Astrocyte (in vitro differentiated cells and primary cell): Measurements from ENCODE around the gene BMP4.

Experiments
- CTCF ChIP-seq: IDR thresholded peaks from 2 replicates; pipeline ENCODE4 v1.5.1; 2011; ENCODE audit warnings: low read depth, mild to moderate bottlenecking, inconsistent platforms, low read length, moderate library complexity; ENCODE audit not compliant: insufficient read depth
- EZH2 ChIP-seq: IDR thresholded peaks from 2 replicates; pipeline ENCODE4 v1.6.1; 2012; ENCODE audit warnings: mild to moderate bottlenecking, low read length, inconsistent platforms; ENCODE audit not compliant: insufficient read depth

- no peak for TF ChIP-seq CTCF
- TF ChIP-seq EZH2: no peak
Measured at GRCh38 chr14:53949201-53949600, 7.4 kb downstream of the BMP4 start.
